ENCODE results near the gene GPX4. TPM values are rescaled to one million over a fixed set of nuclear protein-coding genes. Genes with fewer than 3 reads are reported as not detected.
A peak's percentile ranks its signal among the peaks of the same experiment; 100 is the strongest.

GPX4 gene
- total and polyA plus RNA-seq, 2 donors (not counting 1 experiment from before 2014, with no cell fraction given): 213 to 317 TPM

GRCh38 chr19:1107661-1108261 lies 4.0 kb downstream of the GPX4 start:
- 83% methylated on average over 19 of the region's 25 CpGs for WGBS (ENCODE audit: insufficient coverage)
- Histone ChIP-seq H3K4me3 (ENCODE audit: control extremely low read depth in 1 of 5, extremely low read depth in 1 of 5, insufficient read depth in 1 of 5, low read depth in 2 of 5, low read length in 4 of 5) (no peak overlapping the region), H4K20me1 (ENCODE audit: control insufficient read depth, insufficient read depth, low read length, poor library complexity, severe bottlenecking) (peaks cover 40% of the 10 kb centered on the region), H3K4me1 (ENCODE audit: control insufficient read depth in 2 of 2, insufficient read depth in 2 of 2, low read length in 2 of 2) (peaks cover 8 to 38% of the 10 kb centered on the region in 2 donors), H3K9me3 (ENCODE audit: control extremely low read depth in 1 of 3, control insufficient read depth in 2 of 3, insufficient read depth in 1 of 3, low read length in 2 of 3) (no peaks in the 10 kb centered on the region), H3K27ac (ENCODE audit: low read length in 2 of 2) (no peak overlapping the region), H3K27me3 (replicated peaks in 1 of 4; ENCODE audit: control extremely low read depth in 1 of 4, control insufficient read depth in 3 of 4, insufficient read depth in 4 of 4, low read length in 3 of 4) (no peaks in the 10 kb centered on the region), H3K9ac (ENCODE audit: low read length) (no peak overlapping the region), H2AFZ (ENCODE audit: insufficient read depth, low read depth, low read length, poor library complexity, severe bottlenecking) (no peak overlapping the region), H3K4me2 (replicated peaks; ENCODE audit: low read depth, low read length, poor library complexity, severe bottlenecking) (peak overlapping the region; percentile 8), H3K36me3 (replicated peaks in 1 of 2; ENCODE audit: control extremely low read depth in 1 of 2, control insufficient read depth in 1 of 2, extremely low read depth in 1 of 2, insufficient read depth in 2 of 2, low read length in 1 of 2) (peaks cover 0 to 37% of the 10 kb centered on the region in 2 experiments), H3K79me2 (ENCODE audit: control insufficient read depth, insufficient read depth, low read length) (peaks cover 13% of the 10 kb centered on the region)
- DNase-seq: peak; percentile 42
- Mint-ChIP-seq H3K4me1 (peaks cover 16% of the 10 kb centered on the region), H3K27me3 (no peaks in the 10 kb centered on the region), H3K9me3 (ENCODE audit: insufficient read depth) (no peaks in the 10 kb centered on the region), H3K27ac (peak overlapping the region; percentile 10), H3K4me3 (no peak overlapping the region)
- ATAC-seq (ENCODE audit: low read depth): no peak
- ChIA-PET CTCF (interaction anchor here (0.5 to 0.6 kb wide), 2 partner anchors 43 to 59 kb away, joined by 3 read pairs; no protein-coding TSS in a partner anchor), POLR2A (no interaction called here)
- TF ChIP-seq EZH2 (IDR thresholded peaks at IDR 0.05; ENCODE audit: borderline replicate concordance, insufficient read depth, low read depth, low read length, poor library complexity, severe bottlenecking) (no peak), CTCF (IDR thresholded peaks at IDR 0.05) (no peak)
- intact Hi-C loops (cut with micrococcal nuclease): no loop called here

- peak; percentile 55 for DNase-seq
- no peaks in the 10 kb centered on the region for H3K27me3 Mint-ChIP-seq
- Histone ChIP-seq H3K4me2 (replicated peaks; ENCODE audit: low read depth, low read length, poor library complexity, severe bottlenecking) (no peak overlapping the region), H3K4me3 (ENCODE audit: control extremely low read depth in 1 of 5, extremely low read depth in 1 of 5, insufficient read depth in 1 of 5, low read depth in 2 of 5, low read length in 4 of 5) (no peak overlapping the region), H3K4me1 (ENCODE audit: control insufficient read depth in 2 of 2, insufficient read depth in 2 of 2, low read length in 2 of 2) (peaks cover 6 to 36% of the 10 kb centered on the region in 2 donors), H3K36me3 (replicated peaks in 1 of 2; ENCODE audit: control extremely low read depth in 1 of 2, control insufficient read depth in 1 of 2, extremely low read depth in 1 of 2, insufficient read depth in 2 of 2, low read length in 1 of 2) (peaks cover 0 to 37% of the 10 kb centered on the region in 2 experiments), H3K79me2 (ENCODE audit: control insufficient read depth, insufficient read depth, low read length) (peaks cover 20% of the 10 kb centered on the region), H3K27ac (ENCODE audit: low read length in 2 of 2) (no peak overlapping the region), H3K9me3 (ENCODE audit: control extremely low read depth in 1 of 3, control insufficient read depth in 2 of 3, insufficient read depth in 1 of 3, low read length in 2 of 3) (no peaks in the 10 kb centered on the region), H4K20me1 (ENCODE audit: control insufficient read depth, insufficient read depth, low read length, poor library complexity, severe bottlenecking) (peaks cover 47% of the 10 kb centered on the region), H2AFZ (ENCODE audit: insufficient read depth, low read depth, low read length, poor library complexity, severe bottlenecking) (no peak overlapping the region), H3K27me3 (replicated peaks in 1 of 4; ENCODE audit: control extremely low read depth in 1 of 4, control insufficient read depth in 3 of 4, insufficient read depth in 4 of 4, low read length in 3 of 4) (no peaks in the 10 kb centered on the region), H3K9ac (ENCODE audit: low read length) (no peak overlapping the region)
- ATAC-seq (ENCODE audit: low read depth): no peak
- intact Hi-C loops (cut with micrococcal nuclease): no loop called here
- WGBS (ENCODE audit: insufficient coverage): 95% methylated on average over 65 of the region's 89 CpGs
- POLR2A ChIA-PET: interaction anchor here (0.6 kb wide), 1 partner anchor 18 kb away, joined by 6 read pairs; no protein-coding TSS in a partner anchor
- CTCF ChIA-PET: interaction anchor here (0.5 kb wide), 1 partner anchor 60 kb away, joined by 3 read pairs; no protein-coding TSS in a partner anchor
- no peaks in the 10 kb centered on the region for H3K9me3 Mint-ChIP-seq (ENCODE audit: insufficient read depth)
- no peak overlapping the region for H3K4me3 Mint-ChIP-seq
- H3K4me1 Mint-ChIP-seq: peaks cover 13% of the 10 kb centered on the region
- no peak for TF ChIP-seq CTCF (IDR thresholded peaks at IDR 0.05)
- no peak for TF ChIP-seq EZH2 (IDR thresholded peaks at IDR 0.05; ENCODE audit: borderline replicate concordance, insufficient read depth, low read depth, low read length, poor library complexity, severe bottlenecking)
- no peak overlapping the region for H3K27ac Mint-ChIP-seq
Measured at GRCh38 chr19:1108291-1109031, 4.7 kb downstream of the GPX4 start.
